GM18909 (cell line): ENCODE measurements around the gene TMEM132E.

Source experiments
- ATAC-seq: cut with Tn5 transposase; IDR thresholded peaks from one replicate; pipeline ENCODE4 v1.9.1; 2021; ENCODE audit warnings: mild to moderate bottlenecking; ENCODE audit not compliant: unreplicated experiment, poor library complexity

TMEM132E gene

DNA sequence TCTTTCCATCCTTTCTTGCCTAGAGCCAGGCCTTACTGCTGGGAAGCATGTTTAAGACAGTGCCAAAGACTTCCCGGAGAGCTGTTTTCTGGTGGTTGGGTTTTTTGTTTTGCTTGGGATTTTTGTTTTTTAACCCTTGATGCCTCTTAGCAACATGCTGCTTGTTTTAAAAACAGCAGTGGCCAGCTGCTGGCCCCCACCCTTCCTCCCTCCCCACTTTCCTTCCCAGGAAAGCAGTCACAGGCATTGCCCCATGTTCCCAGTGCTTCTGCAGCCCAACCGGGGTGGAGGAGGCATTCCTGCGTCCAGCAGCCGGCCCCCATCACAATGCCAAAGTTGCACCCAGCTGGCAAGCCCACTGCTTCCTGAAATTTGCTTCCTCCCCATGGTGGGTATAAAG, 12.6 kb downstream of the TMEM132E start:
- no peak for ATAC-seq

- ATAC-seq = no peak
Measured at GRCh38 chr17:34596920-34597319, 17.5 kb downstream of the TMEM132E start.

- no peak for ATAC-seq
Measured at GRCh38 chr17:34598161-34598776, 18.9 kb downstream of the TMEM132E start.

- no peak for ATAC-seq
Measured at GRCh38 chr17:34601416-34601815, 22.0 kb downstream of the TMEM132E start.

DNA sequence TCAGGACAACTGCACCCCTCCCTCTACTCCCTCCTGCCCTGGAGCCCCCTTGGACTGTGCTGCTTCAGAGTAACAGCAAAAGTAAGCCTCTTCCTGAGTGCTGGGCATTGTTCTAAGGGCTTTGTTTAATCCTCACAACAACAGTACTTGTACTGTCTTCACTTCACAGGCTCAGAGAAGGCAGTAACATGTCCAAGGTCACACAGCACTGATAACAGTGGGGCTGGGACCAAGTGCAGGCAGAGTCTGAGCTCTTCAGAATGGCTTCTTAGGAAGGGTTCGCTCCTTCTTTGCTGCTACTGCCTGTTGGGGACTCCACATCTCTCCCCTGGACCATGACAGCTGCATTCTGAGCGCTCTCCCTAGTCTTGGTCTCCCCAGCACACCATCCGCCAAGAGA, 24.6 kb downstream of the TMEM132E start:
- ATAC-seq = no peak

- ATAC-seq = no peak
Measured at GRCh38 chr17:34606763-34607162, 27.4 kb downstream of the TMEM132E start.

- no peak for ATAC-seq
Measured at GRCh38 chr17:34607917-34608316, 28.5 kb downstream of the TMEM132E start.

- ATAC-seq = no peak
Measured at GRCh38 chr17:34609210-34609609, 29.8 kb downstream of the TMEM132E start.

GRCh38 chr17:34610039-34610438, 30.7 kb downstream of the TMEM132E start:
- ATAC-seq = no peak

DNA sequence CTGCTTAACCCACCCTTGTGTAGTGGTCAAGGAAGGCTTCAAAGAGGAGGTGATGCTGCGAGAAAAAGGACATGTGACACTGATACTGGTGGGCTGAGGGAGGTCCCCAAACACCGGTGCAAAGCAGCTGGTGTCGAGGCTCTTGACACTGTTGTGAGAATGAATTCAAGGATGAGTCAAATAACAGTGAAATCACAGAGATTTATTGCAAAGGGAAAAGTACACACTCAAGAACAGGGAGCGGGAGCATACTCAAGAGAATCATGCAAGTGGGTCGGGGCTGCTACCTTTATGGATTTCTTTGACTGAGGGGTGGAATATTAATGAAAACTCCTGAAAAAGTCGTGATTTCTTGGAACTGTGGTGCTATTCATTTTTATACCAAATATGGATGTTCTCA, 31.1 kb downstream of the TMEM132E start:
- ATAC-seq = no peak

GRCh38 chr17:34613064-34614019, 34.0 kb downstream of the TMEM132E start:
- ATAC-seq = no peak

DNA sequence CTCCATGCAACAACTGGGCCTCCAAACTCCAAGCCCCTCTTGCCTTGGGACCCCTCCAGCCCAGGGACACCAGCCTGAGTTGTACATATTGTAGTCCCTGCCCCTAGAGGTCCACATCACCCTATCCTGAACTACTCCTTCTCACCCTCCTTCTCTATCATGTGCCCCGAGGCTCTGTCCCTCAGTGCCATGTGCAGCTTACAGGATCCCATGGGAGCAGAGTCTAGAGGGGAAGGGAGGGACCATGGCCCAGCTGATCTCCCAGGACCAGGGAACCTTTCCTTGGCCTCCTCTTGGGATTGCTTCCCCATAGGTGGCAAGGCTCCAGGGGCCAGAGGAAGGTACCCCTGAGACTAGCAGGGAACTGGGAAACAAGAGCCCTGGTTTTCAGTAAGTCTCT, 35.3 kb downstream of the TMEM132E start:
- ATAC-seq = no peak

- ATAC-seq = no peak
Measured at GRCh38 chr17:34615326-34615725, 35.9 kb downstream of the TMEM132E start.

- no peak for ATAC-seq
Measured at GRCh38 chr17:34616148-34616547, 36.8 kb downstream of the TMEM132E start.

DNA sequence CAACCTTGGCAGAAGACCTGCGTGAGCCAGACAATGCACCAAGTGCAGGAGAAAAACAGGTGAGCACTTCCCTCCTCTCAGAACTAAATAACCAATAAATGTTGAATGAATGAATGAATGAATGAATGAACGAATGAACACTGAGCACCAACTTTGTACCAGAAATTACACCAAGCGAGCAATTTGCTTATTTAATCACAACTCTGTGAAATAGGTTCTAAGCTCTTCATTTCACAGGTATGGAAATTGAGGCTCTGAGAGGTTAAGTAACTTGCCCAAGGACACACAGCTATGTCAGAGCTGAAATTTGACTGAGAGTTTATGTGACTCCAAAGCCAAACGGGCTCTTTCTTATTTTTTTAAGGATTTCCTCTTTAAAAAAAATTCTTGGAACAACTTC, 38.0 kb downstream of the TMEM132E start:
- ATAC-seq = no peak

DNA sequence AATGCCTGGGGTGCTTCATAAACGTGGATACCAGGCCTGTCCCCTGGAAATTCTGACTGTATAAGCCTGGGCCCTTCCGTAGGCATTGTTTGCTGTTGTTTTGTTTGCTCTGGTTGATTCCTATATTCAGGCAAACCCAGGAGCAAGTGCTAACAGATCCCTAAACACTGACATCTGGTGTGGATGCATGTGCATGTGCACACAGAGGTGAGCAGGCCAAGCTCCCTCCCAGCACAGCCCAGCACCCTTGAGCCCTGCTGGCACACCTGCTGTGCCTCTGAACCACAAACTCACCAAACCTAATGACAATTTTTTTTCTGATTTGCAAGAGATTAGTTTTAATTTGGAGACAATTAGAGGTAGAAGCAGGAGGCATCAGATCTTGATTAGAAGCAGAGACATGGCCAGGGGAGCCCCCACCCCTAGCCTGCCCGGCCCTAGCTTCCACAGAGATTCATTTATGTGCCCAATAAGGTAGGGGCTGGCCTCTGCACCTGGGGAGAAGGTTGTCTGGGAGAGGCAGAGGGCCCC, 40.4 kb downstream of the TMEM132E start:
- ATAC-seq = no peak

DNA sequence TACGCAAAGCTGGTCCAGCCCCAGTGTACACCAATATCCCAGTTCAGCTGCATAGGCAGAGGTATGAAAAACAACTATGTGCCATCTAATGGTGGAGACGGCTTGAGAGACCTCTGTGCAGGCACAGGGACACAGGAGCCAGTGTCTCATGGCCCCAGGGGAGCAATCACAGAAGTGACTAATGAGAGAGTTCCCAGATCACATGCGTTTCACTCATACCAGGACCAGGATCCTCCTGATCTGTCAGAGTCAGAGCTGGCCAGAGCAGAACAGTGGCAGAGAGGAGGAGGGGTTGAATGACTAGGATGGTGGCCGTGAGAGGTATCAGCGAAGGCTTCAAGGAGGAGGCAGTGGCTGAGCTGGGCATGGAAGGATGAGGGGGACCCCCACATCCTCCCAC, 41.1 kb downstream of the TMEM132E start:
- no peak for ATAC-seq

GRCh38 chr17:34622862-34623623, 43.7 kb downstream of the TMEM132E start:
- ATAC-seq = no peak

- ATAC-seq = no peak
Measured at GRCh38 chr17:34623856-34624766, 44.7 kb downstream of the TMEM132E start.
